DOHH2 (cell line): ENCODE data around the gene ZNF683.

Experiments
- CTCF ChIP-seq: fragments of 200-600 bp; sonication (generic); IDR thresholded peaks from one replicate; pipeline ENCODE4 v1.5.1; 2014; ENCODE audit warnings: antibody characterized with exemption, mild to moderate bottlenecking, low read depth, low read length; ENCODE audit not compliant: poor library complexity, severe bottlenecking
- EZH2phosphoT487 ChIP-seq: fragments of 200-600 bp; sonication (generic); IDR thresholded peaks from 2 replicates; pipeline ENCODE4 v1.6.1; 2017; ENCODE audit warnings: borderline replicate concordance, mild to moderate bottlenecking, antibody characterized with exemption, low read length, moderate library complexity, mixed read lengths

DNA sequence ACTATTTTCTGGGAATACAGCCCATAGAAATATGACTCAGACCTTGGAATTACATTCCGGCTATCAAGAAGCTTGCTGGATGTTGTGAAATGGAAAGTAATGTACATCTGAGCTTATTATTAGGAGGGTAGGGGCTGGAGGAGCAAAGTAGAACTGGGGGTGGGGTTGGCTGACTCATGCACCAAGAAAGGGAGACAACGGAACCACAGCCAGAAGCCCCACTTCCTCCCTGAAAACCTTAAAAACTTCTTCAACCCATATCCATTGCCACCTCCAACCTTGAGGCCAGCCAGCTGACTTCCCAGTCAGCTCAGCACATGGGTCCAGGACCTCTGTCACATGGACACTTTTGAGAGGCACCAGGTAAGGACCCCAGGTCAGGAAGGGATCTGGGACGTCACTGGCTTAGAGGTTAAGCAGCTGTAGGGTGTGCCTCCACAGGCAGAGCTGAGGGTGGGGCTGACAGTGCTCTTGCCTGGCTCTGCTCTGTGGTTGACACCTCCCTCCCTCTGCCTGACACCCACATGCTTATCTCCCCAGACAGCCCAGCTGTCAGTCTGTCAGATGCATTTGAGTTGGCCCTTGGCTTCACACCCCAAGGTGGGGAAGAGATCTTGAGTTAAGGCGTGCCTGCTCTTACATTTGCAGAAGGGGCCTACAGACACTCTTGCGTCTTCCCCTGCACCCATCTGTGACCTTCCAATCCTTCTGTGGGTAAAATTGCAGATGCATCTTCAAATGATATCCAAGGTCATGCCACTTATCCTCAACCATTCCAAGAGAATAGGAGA, 5.7 kb upstream of the ZNF683 start:
- no peak for TF ChIP-seq CTCF
- TF ChIP-seq EZH2phosphoT487, result no peak
